Progenitor cell of endocrine pancreas (in vitro differentiated cells): Measurements from ENCODE around the gene PLCH1. TPM values are rescaled to one million over a fixed set of nuclear protein-coding genes. Genes with fewer than 3 reads are reported as not detected.

Experiments
- DNase-seq: peaks from one replicate; pipeline ENCODE4 v3.0.0; 2021; ENCODE audit warnings: low spot score; ENCODE audit not compliant: unreplicated experiment
- H3K27ac Mint-ChIP-seq: 2 replicates; pipeline ENCODE4 v1.8.0; 2021; ENCODE audit warnings: mild to moderate bottlenecking, moderate library complexity, mixed read lengths
- H3K27me3 Mint-ChIP-seq: 2 replicates; pipeline ENCODE4 v1.8.0; 2021; ENCODE audit warnings: mixed read lengths
- H3K36me3 Mint-ChIP-seq: 2 replicates; pipeline ENCODE4 v1.8.0; 2022; ENCODE audit warnings: mixed read lengths; ENCODE audit not compliant: insufficient read depth
- H3K4me1 Mint-ChIP-seq: 2 replicates; pipeline ENCODE4 v1.8.0; 2021; ENCODE audit warnings: low read depth, mixed read lengths
- H3K4me3 Mint-ChIP-seq: 2 replicates; pipeline ENCODE4 v1.8.0; 2021; ENCODE audit warnings: low read depth, mild to moderate bottlenecking, moderate library complexity, mixed read lengths
- H3K9me3 Mint-ChIP-seq: 2 replicates; pipeline ENCODE4 v1.8.0; 2021; ENCODE audit warnings: low read depth, mixed read lengths
- total RNA-seq: library from RNA; stranded (reverse); gene quantifications from 2 replicates; pipeline ENCODE4 v1.2.1, GENCODE V29; 2021
- TF ChIP-seq, protein P1 (sequence below): fragments of 200-600 bp; sonication (generic); IDR thresholded peaks from one replicate; pipeline ENCODE4 v1.5.0; 2021; ENCODE audit warnings: antibody characterized with exemption, mild to moderate bottlenecking; ENCODE audit not compliant: unreplicated experiment

Gene PLCH1
- total RNA-seq, 1 donor from 2014 or later = 14.2 TPM

DNA sequence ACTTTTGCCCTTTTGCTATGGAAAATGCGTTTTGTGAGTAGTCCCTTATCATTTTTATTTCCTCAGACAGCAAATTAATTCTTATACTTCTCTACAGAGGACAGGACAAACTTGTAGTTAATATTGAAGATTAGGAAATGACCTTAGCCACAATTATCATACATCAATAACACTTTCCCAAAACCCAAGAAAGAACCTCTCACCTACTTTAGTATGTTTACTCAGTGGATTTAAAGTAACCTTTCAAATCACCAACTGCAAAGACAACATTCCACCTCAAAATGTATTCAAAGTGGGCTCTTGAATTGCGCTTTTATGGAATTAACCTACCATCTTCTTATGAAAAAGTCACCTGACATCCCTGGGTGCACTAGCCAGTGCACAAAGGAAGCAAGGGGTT lies 107.3 kb downstream of the PLCH1 start:
- Mint-ChIP-seq H3K4me1 (peaks cover 8% of the 10 kb centered on the region), H3K27ac (no peak overlapping the region), H3K4me3 (no peak overlapping the region), H3K36me3 (no peaks in the 10 kb centered on the region), H3K9me3 (no peaks in the 10 kb centered on the region), H3K27me3 (no peaks in the 10 kb centered on the region)
- no peak for DNase-seq
- TF ChIP-seq, protein P1, sequence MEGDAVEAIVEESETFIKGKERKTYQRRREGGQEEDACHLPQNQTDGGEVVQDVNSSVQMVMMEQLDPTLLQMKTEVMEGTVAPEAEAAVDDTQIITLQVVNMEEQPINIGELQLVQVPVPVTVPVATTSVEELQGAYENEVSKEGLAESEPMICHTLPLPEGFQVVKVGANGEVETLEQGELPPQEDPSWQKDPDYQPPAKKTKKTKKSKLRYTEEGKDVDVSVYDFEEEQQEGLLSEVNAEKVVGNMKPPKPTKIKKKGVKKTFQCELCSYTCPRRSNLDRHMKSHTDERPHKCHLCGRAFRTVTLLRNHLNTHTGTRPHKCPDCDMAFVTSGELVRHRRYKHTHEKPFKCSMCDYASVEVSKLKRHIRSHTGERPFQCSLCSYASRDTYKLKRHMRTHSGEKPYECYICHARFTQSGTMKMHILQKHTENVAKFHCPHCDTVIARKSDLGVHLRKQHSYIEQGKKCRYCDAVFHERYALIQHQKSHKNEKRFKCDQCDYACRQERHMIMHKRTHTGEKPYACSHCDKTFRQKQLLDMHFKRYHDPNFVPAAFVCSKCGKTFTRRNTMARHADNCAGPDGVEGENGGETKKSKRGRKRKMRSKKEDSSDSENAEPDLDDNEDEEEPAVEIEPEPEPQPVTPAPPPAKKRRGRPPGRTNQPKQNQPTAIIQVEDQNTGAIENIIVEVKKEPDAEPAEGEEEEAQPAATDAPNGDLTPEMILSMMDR = no peak

DNA sequence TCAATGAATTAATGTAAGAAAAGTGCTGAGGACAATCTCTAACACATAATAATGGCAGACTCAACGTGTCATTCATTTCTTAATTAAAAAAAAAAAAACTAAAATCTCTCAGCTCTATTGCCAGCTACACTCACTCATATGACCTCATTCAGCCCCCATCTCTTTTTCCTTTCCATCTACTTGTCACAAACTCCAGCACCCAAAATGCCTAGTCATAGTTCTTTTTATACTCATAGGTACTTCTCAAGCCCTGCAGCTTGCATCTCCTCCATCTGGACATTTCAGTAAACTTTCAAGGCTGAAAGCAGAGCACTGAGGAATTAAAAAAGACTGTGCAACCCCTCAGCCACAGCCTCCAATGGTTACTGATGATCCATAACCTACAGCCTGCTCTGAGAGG lies 109.8 kb downstream of the PLCH1 start:
- H3K9me3 Mint-ChIP-seq = no peaks in the 10 kb centered on the region
- no peak overlapping the region for H3K4me3 Mint-ChIP-seq
- no peak for DNase-seq
- H3K27me3 Mint-ChIP-seq = no peaks in the 10 kb centered on the region
- no peaks in the 10 kb centered on the region for H3K36me3 Mint-ChIP-seq
- peaks cover 8% of the 10 kb centered on the region for H3K4me1 Mint-ChIP-seq
- TF ChIP-seq, protein P1 = no peak
- H3K27ac Mint-ChIP-seq = no peak overlapping the region

DNA sequence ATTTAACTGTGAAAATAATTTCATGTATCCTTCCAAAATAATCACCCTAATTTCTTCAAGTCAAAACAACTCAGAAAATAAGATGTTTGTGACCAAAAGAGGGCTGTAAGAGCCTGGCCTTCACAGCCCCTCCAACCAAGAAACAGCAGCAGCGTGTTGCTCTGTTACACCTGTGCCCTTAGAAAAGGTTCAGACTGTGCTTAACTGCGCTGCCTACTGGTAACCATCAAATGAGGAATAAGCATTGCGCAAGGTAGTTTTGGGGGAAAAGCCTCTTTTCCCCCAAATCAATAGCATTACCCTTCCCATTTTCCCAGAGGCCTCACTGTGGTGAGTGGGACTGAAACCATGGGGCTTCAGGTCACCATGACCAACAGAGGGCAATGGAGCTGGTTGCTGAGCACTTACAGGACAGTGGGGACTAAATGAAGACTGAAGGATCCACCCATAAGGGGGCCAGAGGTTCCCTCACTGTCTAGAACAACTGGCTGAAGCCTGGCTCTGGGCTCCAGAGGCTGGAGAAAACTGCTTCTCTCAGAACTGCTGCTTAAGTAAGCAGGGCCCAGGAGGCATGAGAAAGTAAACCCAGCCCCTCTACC lies 110.7 kb downstream of the PLCH1 start:
- Mint-ChIP-seq H3K36me3 (no peaks in the 10 kb centered on the region), H3K4me3 (no peak overlapping the region), H3K9me3 (no peaks in the 10 kb centered on the region), H3K27ac (no peak overlapping the region), H3K4me1 (peaks cover 8% of the 10 kb centered on the region), H3K27me3 (no peaks in the 10 kb centered on the region)
- TF ChIP-seq, protein P1 = no peak
- DNase-seq = no peak

DNA sequence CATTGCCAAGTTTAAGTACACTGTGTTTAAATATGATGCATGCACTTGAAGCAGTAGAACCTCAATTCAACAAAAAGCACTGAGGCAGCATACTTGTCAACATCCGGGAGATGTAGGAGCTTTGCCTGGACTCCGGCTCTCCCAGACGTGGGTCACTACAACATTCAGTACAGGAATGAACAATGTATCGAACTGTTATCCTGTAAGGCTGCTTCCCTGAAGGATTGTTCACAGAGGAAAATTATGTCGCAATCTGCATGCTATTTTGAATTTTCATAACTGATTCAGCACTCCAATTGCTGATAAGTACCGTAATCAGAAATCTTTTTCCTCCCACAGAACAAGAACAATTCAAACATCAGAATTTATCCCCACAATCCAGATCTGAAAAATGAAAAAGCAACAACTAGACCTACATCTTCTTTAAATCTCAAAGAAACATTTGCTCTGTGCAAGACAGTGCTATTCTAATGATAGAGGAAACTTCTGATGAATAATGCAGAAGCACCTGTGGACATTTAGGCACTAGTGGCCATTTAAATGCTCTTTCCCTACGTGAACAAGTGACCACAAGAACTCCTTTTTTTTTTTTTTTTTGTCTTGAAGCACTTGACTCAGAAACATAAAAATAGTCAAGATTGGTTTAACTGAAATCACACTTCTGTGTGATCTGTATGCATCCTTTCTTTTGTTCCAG lies 113.4 kb downstream of the PLCH1 start:
- Mint-ChIP-seq H3K36me3 (no peaks in the 10 kb centered on the region), H3K4me3 (no peak overlapping the region), H3K27ac (no peak overlapping the region), H3K27me3 (no peaks in the 10 kb centered on the region), H3K4me1 (no peaks in the 10 kb centered on the region), H3K9me3 (no peaks in the 10 kb centered on the region)
- TF ChIP-seq, protein P1 = no peak
- no peak for DNase-seq

DNA sequence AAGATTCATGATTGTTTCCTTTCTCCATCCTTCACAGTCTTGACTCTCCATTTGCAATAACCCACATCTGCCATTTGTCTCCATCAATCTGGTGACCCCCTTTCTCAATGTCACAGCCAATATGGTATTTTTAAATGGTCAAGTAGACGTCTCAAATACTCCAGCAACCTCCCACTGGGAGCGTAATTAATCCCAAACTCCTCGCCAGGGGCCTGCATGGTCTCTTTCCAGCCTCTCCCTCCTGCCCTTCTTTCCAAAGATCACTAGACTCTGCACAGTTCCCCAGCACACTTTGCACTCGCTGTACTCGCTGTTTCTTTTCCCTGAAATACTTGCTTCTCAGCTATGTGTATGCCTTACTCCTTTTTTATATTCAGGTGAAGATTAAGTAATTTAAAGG lies 115.3 kb downstream of the PLCH1 start:
- TF ChIP-seq, protein P1 = no peak
- Mint-ChIP-seq H3K27me3 (no peaks in the 10 kb centered on the region), H3K36me3 (peaks cover 2% of the 10 kb centered on the region), H3K4me3 (no peak overlapping the region), H3K4me1 (no peaks in the 10 kb centered on the region), H3K27ac (no peak overlapping the region), H3K9me3 (peaks cover 6% of the 10 kb centered on the region)
- DNase-seq = no peak
